Endothelial cell of umbilical vein (primary cell): ENCODE data around the gene PDGFRA. TPM values are rescaled to one million over a fixed set of nuclear protein-coding genes. Genes with fewer than 3 reads are reported as not detected.

Experiments
- BruUV-seq: library from RNA; stranded (reverse); fragments of 400-500 nt; replicated peaks from 2 replicates; lab custom pipeline; 2021; lab: Mats Ljungman, UMichigan
- CTCF ChIA-PET: fragments of 300-600, 350-600 bp; sonication (Branson Sonifier 250); formaldehyde crosslinking; loops from one replicate; lab custom pipeline; 2021; ENCODE audit warnings: antibody characterized with exemption, inconsistent platforms; lab: Charles Lee
- POLR2A ChIA-PET: fragments of 300-600, 350-600 bp; sonication (Branson Sonifier 250); formaldehyde crosslinking; loops from one replicate; lab custom pipeline; 2021; ENCODE audit warnings: antibody characterized with exemption, inconsistent platforms; lab: Charles Lee
- DNase-seq: peaks from one replicate; pipeline ENCODE4 v3.0.0-alpha.2; 2011; ENCODE audit warnings: low read depth, low spot score
- FAIRE-seq: peaks from 2 replicates; lab custom pipeline; 2011; peaks lifted over from hg19 to GRCh38; lab: Jason Lieb, UNC
- H2AFZ ChIP-seq: 2 replicates; pipeline ENCODE4 v1.6.0; 2012; ENCODE audit warnings: low read depth, low read length, control low read depth, inconsistent platforms
- H3K27ac ChIP-seq: 2 replicates; pipeline ENCODE4 v1.5.1; 2011; ENCODE audit warnings: low read depth, mild to moderate bottlenecking, control low read depth, low read length, moderate library complexity; ENCODE audit not compliant: insufficient read depth
- H3K27me3 ChIP-seq, 2 experiments: 2 replicates each; pipeline versions ENCODE4 v1.6.0 to v1.6.1; 2011; ENCODE audit warnings: low read length in 2 of 2, mixed read lengths in 1 of 2; ENCODE audit not compliant: control insufficient read depth in 2 of 2, insufficient read depth in 2 of 2
- H3K36me3 ChIP-seq, 2 experiments: 2 replicates in 1 of 2; 3 replicates in 1 of 2; pipeline ENCODE4 v1.5.1; 2011; ENCODE audit warnings: low read length in 2 of 2, mild to moderate bottlenecking in 1 of 2, moderate library complexity in 1 of 2; ENCODE audit not compliant: control insufficient read depth in 2 of 2, insufficient read depth in 2 of 2; ENCODE audit errors: extremely low read depth in 1 of 2
- H3K4me1 ChIP-seq: 3 replicates; pipeline ENCODE4 v1.5.1; 2011; ENCODE audit warnings: mild to moderate bottlenecking, low read length; ENCODE audit not compliant: control insufficient read depth, insufficient read depth; ENCODE audit errors: extremely low read depth
- H3K4me2 ChIP-seq: 2 replicates; pipeline ENCODE4 v1.6.1; 2011; ENCODE audit warnings: low read length, control low read depth, mixed read lengths; ENCODE audit not compliant: insufficient read depth
- H3K4me3 ChIP-seq, 3 experiments: fragments of 200-600 bp in 1 of 3; sonication (generic), shearing (Covaris generic) in 1 of 3; replicated peaks in 1 of 3; 2 replicates each; pipeline ENCODE4 v1.5.1; 2011 to 2016; ENCODE audit warnings: control low read depth in 3 of 3, low read length in 3 of 3, mild to moderate bottlenecking in 2 of 3, inconsistent platforms in 1 of 3, low read depth in 1 of 3, moderate library complexity in 1 of 3; ENCODE audit not compliant: insufficient read depth in 1 of 3
- H3K79me2 ChIP-seq: 2 replicates; pipeline ENCODE4 v1.6.0; 2012; ENCODE audit warnings: low read length, inconsistent platforms; ENCODE audit not compliant: control insufficient read depth, insufficient read depth
- H3K9ac ChIP-seq: replicated peaks from 2 replicates; pipeline ENCODE3; 2011; ENCODE audit warnings: low read length, control low read depth; ENCODE audit not compliant: insufficient read depth; ENCODE audit errors: extremely low read depth
- H3K9me1 ChIP-seq: replicated peaks from 3 replicates; pipeline ENCODE4 v1.6.0; 2011; ENCODE audit warnings: mild to moderate bottlenecking, low read length; ENCODE audit not compliant: control insufficient read depth, insufficient read depth; ENCODE audit errors: extremely low read depth
- H3K9me3 ChIP-seq: replicated peaks from 2 replicates; pipeline ENCODE4 v1.5.1; 2012; ENCODE audit warnings: low read length, inconsistent platforms; ENCODE audit not compliant: control insufficient read depth, insufficient read depth
- H4K20me1 ChIP-seq: replicated peaks from 2 replicates; pipeline ENCODE3; 2011; ENCODE audit warnings: mild to moderate bottlenecking, low read length; ENCODE audit not compliant: control insufficient read depth, insufficient read depth; ENCODE audit errors: extremely low read depth
- CTCF ChIP-seq, 2 donors: IDR thresholded peaks; 1 replicate in 1 of 2; 2 replicates in 1 of 2; pipeline ENCODE4 v1.5.1; 2011; ENCODE audit warnings: low read length in 2 of 2, mild to moderate bottlenecking in 2 of 2, moderate library complexity in 2 of 2, control low read depth in 1 of 2, inconsistent platforms in 1 of 2, low read depth in 1 of 2; ENCODE audit not compliant: insufficient read depth in 1 of 2; ENCODE audit errors: extremely low read depth in 1 of 2
- EZH2 ChIP-seq: IDR thresholded peaks from 2 replicates; pipeline ENCODE4 v1.6.1; 2012; ENCODE audit warnings: borderline replicate concordance, low read depth, mild to moderate bottlenecking, moderate library complexity, low read length, inconsistent platforms; ENCODE audit not compliant: severe bottlenecking
- MYC ChIP-seq: IDR thresholded peaks from one replicate; pipeline ENCODE4 v1.6.1; 2011; ENCODE audit warnings: mild to moderate bottlenecking, low read depth, low read length
- POLR2A ChIP-seq: IDR thresholded peaks from 2 replicates; pipeline ENCODE4 v1.6.1; 2012; ENCODE audit warnings: low read depth, mild to moderate bottlenecking, control low read depth, low read length
- dilution Hi-C: fragments of 300-500 bp; cut with MboI; formaldehyde crosslinking; loops from one replicate; pipeline ENCODE4 v1.15.0; 2019; ENCODE audit warnings: low sequenced_read_pairs; ENCODE audit not compliant: extremely low pct_ligation_motif_present
- intact Hi-C: fragments of 100-400 bp; cut with micrococcal nuclease; formaldehyde crosslinking; loops from one replicate; pipeline ENCODE4 v1.10.0; 2022
- polyA plus RNA-seq, 4 experiments: library from polyadenylated mRNA; depleted of rRNA in 3 of 4; stranded (reverse) in 3 of 4; unstranded in 1 of 4; fragments of >200 nt; gene quantifications; 2 replicates each; pipeline versions ENCODE4 v1.2.1 to v1.2.3, GENCODE V29; 2011 to 2012; ENCODE audit warnings: missing spikeins in 1 of 4
- total RNA-seq: library from RNA; stranded (reverse); gene quantifications from 2 replicates; pipeline ENCODE4 v1.2.3, GENCODE V29; 2021

PDGFRA gene
- total and polyA plus RNA-seq, 2 donors (not counting 3 experiments of a cell fraction or from before 2014, with no cell fraction given): 0.19 to 0.55 TPM

- Histone ChIP-seq H3K4me3 (no peak overlapping the region), H3K79me2 (no peaks in the 10 kb centered on the region), H3K4me1 (no peaks in the 10 kb centered on the region), H3K27me3 (no peaks in the 10 kb centered on the region), H4K20me1 (no peaks in the 10 kb centered on the region), H3K4me2 (no peak overlapping the region), H3K36me3 (no peaks in the 10 kb centered on the region), H3K27ac (no peak overlapping the region), H3K9me3 (no peaks in the 10 kb centered on the region), H2AFZ (no peak overlapping the region), H3K9ac (no peak overlapping the region), H3K9me1 (no peaks in the 10 kb centered on the region)
- ChIA-PET CTCF (no interaction called here), POLR2A (no interaction called here)
- TF ChIP-seq CTCF (IDR thresholded peaks at IDR 0.05; ENCODE audit: extremely low read depth in 1 of 2, insufficient read depth in 1 of 2, low read depth in 1 of 2, low read length in 2 of 2) (peak in 1 of 2 donors; percentile 1), POLR2A (no peak)
- dilution Hi-C loops (no loop called here), intact Hi-C loops (no loop called here)
- DNase-seq (peak; percentile 30), FAIRE-seq (no peak)
- no TSS peak for BruUV-seq
These were observed 41.9 kb upstream of the PDGFRA start for GRCh38 chr4:54187148-54187547.

- H2AFZ ChIP-seq: no peak overlapping the region
- CTCF ChIA-PET: interaction anchor here (0.6 to 1.5 kb wide), 3 partner anchors 28 to 82 kb away, joined by 3 to 4 read pairs (median 3); no protein-coding TSS in a partner anchor
- no peaks in the 10 kb centered on the region for H3K27me3 ChIP-seq
- no peaks in the 10 kb centered on the region for H3K4me1 ChIP-seq
- intact Hi-C loops (no loop called here), dilution Hi-C loops (no loop called here)
- no peaks in the 10 kb centered on the region for H3K79me2 ChIP-seq
- no peak overlapping the region for H3K4me2 ChIP-seq
- no TSS peak for BruUV-seq
- FAIRE-seq (no peak), DNase-seq (no peak)
- TF ChIP-seq MYC: no peak
- no peak for TF ChIP-seq EZH2
- no peaks in the 10 kb centered on the region for H3K9me3 ChIP-seq
- POLR2A ChIA-PET: no interaction called here
- no peaks in the 10 kb centered on the region for H4K20me1 ChIP-seq
- no peaks in the 10 kb centered on the region for H3K36me3 ChIP-seq
- H3K9me1 ChIP-seq: no peaks in the 10 kb centered on the region
- no peak overlapping the region for H3K4me3 ChIP-seq
- H3K9ac ChIP-seq: no peak overlapping the region
- no peak overlapping the region for H3K27ac ChIP-seq
These were observed 40.0 kb upstream of the PDGFRA start for GRCh38 chr4:54189140-54189539.
